GM19023 (cell line): ENCODE data around the gene GAS7.

Experiments
- ATAC-seq: cut with Tn5 transposase; IDR thresholded peaks from one replicate; pipeline ENCODE4 v1.9.1; 2021; ENCODE audit warnings: mild to moderate bottlenecking, moderate library complexity; ENCODE audit not compliant: unreplicated experiment

The GAS7 gene

GRCh38 chr17:10139577-10139976 is 58.8 kb downstream of the GAS7 start:
- no peak for ATAC-seq

- ATAC-seq, result no peak
These were observed 62.0 kb downstream of the GAS7 start for GRCh38 chr17:10136258-10136981.

- no peak for ATAC-seq
These were observed 62.7 kb downstream of the GAS7 start for GRCh38 chr17:10135539-10136257.

GRCh38 chr17:10130677-10131076 is 67.7 kb downstream of the GAS7 start:
- ATAC-seq, result no peak

- ATAC-seq, result no peak
These were observed 68.1 kb downstream of the GAS7 start for GRCh38 chr17:10130263-10130662.

GRCh38 chr17:10127819-10128425 is 70.5 kb downstream of the GAS7 start:
- no peak for ATAC-seq

GRCh38 chr17:10126616-10127501 is 71.5 kb downstream of the GAS7 start:
- ATAC-seq, result no peak

GRCh38 chr17:10126276-10126615 is 72.2 kb downstream of the GAS7 start:
- ATAC-seq, result no peak

- no peak for ATAC-seq
These were observed 72.7 kb downstream of the GAS7 start for GRCh38 chr17:10125531-10126275.

- ATAC-seq, result no peak
These were observed 75.3 kb downstream of the GAS7 start for GRCh38 chr17:10123093-10123492.

GRCh38 chr17:10121971-10122707 is 76.3 kb downstream of the GAS7 start:
- no peak for ATAC-seq

GRCh38 chr17:10120749-10121148 is 77.7 kb downstream of the GAS7 start:
- ATAC-seq, result no peak

- no peak for ATAC-seq
These were observed 78.3 kb downstream of the GAS7 start for GRCh38 chr17:10120109-10120485.

- no peak for ATAC-seq
These were observed 79.0 kb downstream of the GAS7 start for GRCh38 chr17:10119203-10120108.

GRCh38 chr17:10118788-10119130 is 79.6 kb downstream of the GAS7 start:
- no peak for ATAC-seq

GRCh38 chr17:10117581-10118001 is 80.8 kb downstream of the GAS7 start:
- ATAC-seq, result no peak

GRCh38 chr17:10116753-10117420 is 81.5 kb downstream of the GAS7 start:
- no peak for ATAC-seq

- no peak for ATAC-seq
These were observed 82.1 kb downstream of the GAS7 start for GRCh38 chr17:10116267-10116666.
